CD4-positive, alpha-beta memory T cell (primary cell): Measurements from ENCODE around the gene DZIP1L. TPM values are rescaled to one million over a fixed set of nuclear protein-coding genes. Genes with fewer than 3 reads are reported as not detected.

Experiments
- CTCF ChIA-PET: fragments of 350-600 bp; sonication (Branson Sonifier 250); formaldehyde crosslinking; loops from one replicate; lab custom pipeline; 2021; ENCODE audit warnings: inconsistent platforms; ENCODE audit not compliant: partially characterized antibody; lab: Charles Lee
- POLR2A ChIA-PET: fragments of 350-600 bp; sonication (Branson Sonifier 250); formaldehyde crosslinking; loops from one replicate; lab custom pipeline; 2021; ENCODE audit not compliant: partially characterized antibody; lab: Charles Lee
- DNase-seq, 5 donors: peaks; one replicate each; pipeline versions ENCODE4 v3.0.0 to v3.0.0-alpha.2; 2020 to 2022; ENCODE audit warnings: mixed read lengths in 1 of 5
- H3K27ac ChIP-seq: one replicate; pipeline ENCODE4 v1.7.0; 2013; ENCODE audit warnings: low read depth, low read length
- H3K27me3 ChIP-seq: 2 replicates; pipeline ENCODE4 v1.7.0; 2013; ENCODE audit warnings: mild to moderate bottlenecking, low read length, moderate library complexity; ENCODE audit not compliant: insufficient read depth
- H3K36me3 ChIP-seq: 2 replicates; pipeline ENCODE4 v1.7.0; 2013; ENCODE audit warnings: mild to moderate bottlenecking, low read length, moderate library complexity; ENCODE audit not compliant: insufficient read depth
- H3K4me1 ChIP-seq: 2 replicates; pipeline ENCODE4 v1.7.0; 2013; ENCODE audit warnings: mild to moderate bottlenecking, low read length, moderate library complexity; ENCODE audit not compliant: insufficient read depth
- H3K4me3 ChIP-seq, 2 donors: one replicate each; pipeline ENCODE4 v1.7.0; 2013; ENCODE audit warnings: low read length in 2 of 2, mild to moderate bottlenecking in 1 of 2
- H3K9me3 ChIP-seq, 2 donors: one replicate each; pipeline ENCODE4 v1.7.0; 2013; ENCODE audit warnings: low read length in 2 of 2, control low read depth in 1 of 2; ENCODE audit not compliant: control insufficient read depth in 1 of 2
- H3K27ac Mint-ChIP-seq, 7 donors: one replicate each; pipeline ENCODE4 v1.8.0; 2020 to 2021; ENCODE audit warnings: mixed read lengths in 7 of 7, mild to moderate bottlenecking in 6 of 7, inconsistent platforms in 3 of 7, moderate library complexity in 3 of 7
- H3K27me3 Mint-ChIP-seq, 2 donors: one replicate each; pipeline ENCODE4 v1.8.0; 2020 to 2021; ENCODE audit warnings: mixed read lengths in 2 of 2
- H3K36me3 Mint-ChIP-seq, 2 donors: one replicate each; pipeline ENCODE4 v1.8.0; 2020 to 2021; ENCODE audit warnings: mixed read lengths in 2 of 2, inconsistent platforms in 1 of 2, mild to moderate bottlenecking in 1 of 2
- H3K4me1 Mint-ChIP-seq, 4 donors: one replicate each; pipeline ENCODE4 v1.8.0; 2020 to 2021; ENCODE audit warnings: mixed read lengths in 4 of 4, mild to moderate bottlenecking in 1 of 4
- H3K4me3 Mint-ChIP-seq, 8 donors: one replicate each; pipeline ENCODE4 v1.8.0; 2020 to 2021; ENCODE audit warnings: mixed read lengths in 8 of 8, mild to moderate bottlenecking in 7 of 8, moderate library complexity in 6 of 8, inconsistent platforms in 3 of 8
- H3K9me3 Mint-ChIP-seq, 8 donors: one replicate each; pipeline ENCODE4 v1.8.0; 2020 to 2021; ENCODE audit warnings: mixed read lengths in 8 of 8, mild to moderate bottlenecking in 5 of 8, inconsistent platforms in 3 of 8, moderate library complexity in 1 of 8
- intact Hi-C: fragments of 100-400 bp; cut with micrococcal nuclease; formaldehyde crosslinking; loops from one replicate; pipeline ENCODE4 v1.15.1; 2023
- polyA plus RNA-seq, 2 donors: library from polyadenylated mRNA; unstranded; fragments of 300-500 nt; fragmentation: Illumina TruSeq; gene quantifications; one replicate each; pipeline ENCODE4 v1.2.3, GENCODE V29; 2021
- total RNA-seq, 2 experiments: library from RNA; stranded (reverse); gene quantifications; one replicate each; pipeline ENCODE4 v1.2.3, GENCODE V29; 2021

DZIP1L gene
- total and polyA plus RNA-seq, 4 experiments from 2014 or later: not detected

DNA sequence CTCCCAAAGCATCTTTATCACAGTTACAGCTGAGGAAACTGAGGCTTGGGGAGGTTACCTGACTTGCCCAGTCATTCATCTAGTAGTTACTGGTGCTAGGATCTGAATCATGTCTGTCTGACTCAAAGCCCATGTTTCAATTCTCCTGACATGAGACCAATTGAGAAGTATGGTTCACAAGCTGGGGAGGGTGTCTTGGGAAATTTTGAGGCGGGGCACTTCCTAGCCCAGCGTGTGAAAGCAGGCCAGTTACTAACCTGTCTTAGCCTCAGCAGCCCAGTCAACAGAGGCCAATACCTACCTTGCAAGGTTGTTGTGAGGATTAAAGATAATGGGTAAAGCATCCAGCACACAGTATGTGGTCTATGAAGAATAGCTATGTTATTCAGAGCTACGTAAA, 68.5 kb downstream of the DZIP1L start:
- intact Hi-C loops: no loop called here
- no peak overlapping the region for H3K4me3 ChIP-seq
- Mint-ChIP-seq H3K9me3 (peaks cover 0 to 3% (median 0%) of the 10 kb centered on the region in 8 donors), H3K4me3 (no peak overlapping the region), H3K27me3 (peaks cover 3 to 17% of the 10 kb centered on the region in 2 donors), H3K27ac (no peak overlapping the region), H3K4me1 (no peaks in the 10 kb centered on the region), H3K36me3 (no peaks in the 10 kb centered on the region)
- H3K36me3 ChIP-seq: no peaks in the 10 kb centered on the region
- no peaks in the 10 kb centered on the region for H3K4me1 ChIP-seq
- H3K27ac ChIP-seq: no peak overlapping the region
- H3K27me3 ChIP-seq: no peaks in the 10 kb centered on the region
- POLR2A ChIA-PET: no interaction called here
- DNase-seq: no peak
- H3K9me3 ChIP-seq: no peaks in the 10 kb centered on the region
- CTCF ChIA-PET: interaction anchor here (1.1 kb wide), 1 partner anchor 25 kb away, joined by 3 read pairs; no protein-coding TSS in a partner anchor

DNA sequence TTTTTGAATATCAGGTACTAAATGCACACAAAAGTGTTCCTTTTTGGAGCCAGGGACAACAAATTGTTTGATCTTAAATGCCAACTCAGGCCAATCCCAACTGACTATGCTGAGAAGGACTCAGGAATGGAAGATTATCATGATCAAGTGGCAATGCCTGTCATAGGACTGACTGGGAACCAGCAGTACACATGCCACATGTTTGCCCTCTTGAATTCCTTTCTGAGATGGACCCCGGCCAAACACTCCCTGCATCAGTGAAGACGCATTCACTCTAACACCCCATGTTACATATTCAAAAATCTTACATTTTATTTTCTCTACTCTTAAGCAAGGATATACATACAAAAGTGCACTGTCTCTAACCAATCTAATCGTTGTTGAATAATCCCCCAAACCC, 69.3 kb downstream of the DZIP1L start:
- H3K4me1 ChIP-seq: no peaks in the 10 kb centered on the region
- no peaks in the 10 kb centered on the region for H3K27me3 ChIP-seq
- H3K9me3 ChIP-seq: no peaks in the 10 kb centered on the region
- Mint-ChIP-seq H3K9me3 (peaks cover 0 to 3% (median 0%) of the 10 kb centered on the region in 8 donors), H3K36me3 (no peaks in the 10 kb centered on the region), H3K4me1 (no peaks in the 10 kb centered on the region), H3K4me3 (no peak overlapping the region), H3K27me3 (peaks cover 3 to 17% of the 10 kb centered on the region in 2 donors), H3K27ac (no peak overlapping the region)
- DNase-seq: no peak
- H3K4me3 ChIP-seq: no peak overlapping the region
- intact Hi-C loops: no loop called here
- H3K36me3 ChIP-seq: no peaks in the 10 kb centered on the region
- CTCF ChIA-PET: no interaction called here
- no peak overlapping the region for H3K27ac ChIP-seq
- POLR2A ChIA-PET: no interaction called here

DNA sequence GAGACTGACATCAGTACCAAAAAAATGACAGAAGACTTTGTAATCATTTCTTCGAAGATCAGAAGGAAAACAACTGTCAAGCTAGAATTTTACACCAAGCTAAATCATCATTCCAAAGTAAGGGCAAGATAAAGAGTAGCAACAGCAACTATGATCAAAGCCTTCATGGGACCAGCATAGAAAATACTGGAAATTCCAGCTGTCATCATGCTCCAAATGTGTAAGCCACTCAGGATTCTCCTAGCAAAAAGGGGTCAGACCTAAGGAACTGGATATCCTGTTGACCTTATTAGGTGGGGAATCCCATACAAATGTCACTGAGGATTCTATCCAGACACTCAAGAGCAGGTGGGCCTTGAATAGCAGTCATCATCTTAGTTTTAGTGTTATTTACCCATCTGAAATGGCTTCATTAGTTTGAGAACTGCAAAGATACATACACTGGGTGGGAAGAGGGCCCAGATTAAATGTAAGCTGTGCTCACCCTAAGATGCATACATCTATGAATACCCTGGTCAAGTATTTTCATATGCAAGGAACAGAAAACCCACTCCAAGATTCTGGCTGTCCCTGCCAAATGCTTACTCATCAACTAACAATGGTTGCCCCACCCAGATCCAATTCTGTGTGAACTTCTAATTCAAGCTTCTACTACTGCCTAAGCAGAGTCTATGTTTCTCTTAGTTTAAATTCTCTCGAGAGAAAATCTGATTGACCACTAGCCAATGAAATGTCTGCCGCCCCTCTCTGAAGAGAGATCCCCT, 72.0 kb downstream of the DZIP1L start:
- Histone ChIP-seq H3K36me3 (no peaks in the 10 kb centered on the region), H3K27ac (no peak overlapping the region), H3K9me3 (no peaks in the 10 kb centered on the region), H3K4me3 (no peak overlapping the region), H3K4me1 (no peaks in the 10 kb centered on the region), H3K27me3 (no peaks in the 10 kb centered on the region)
- Mint-ChIP-seq H3K4me1 (no peaks in the 10 kb centered on the region), H3K4me3 (no peak overlapping the region), H3K27me3 (peaks cover 1 to 17% of the 10 kb centered on the region in 2 donors), H3K9me3 (peaks cover 0 to 3% (median 0%) of the 10 kb centered on the region in 8 donors), H3K27ac (no peak overlapping the region), H3K36me3 (no peaks in the 10 kb centered on the region)
- POLR2A ChIA-PET: no interaction called here
- CTCF ChIA-PET: interaction anchor here (1.1 kb wide), 1 partner anchor 10 kb away, joined by 3 read pairs; no protein-coding TSS in a partner anchor
- intact Hi-C loops: no loop called here
- DNase-seq: no peak

GRCh38 chr3:138042043-138042442, 73.4 kb downstream of the DZIP1L start:
- Mint-ChIP-seq H3K36me3 (no peaks in the 10 kb centered on the region), H3K27me3 (peaks cover 3 to 16% of the 10 kb centered on the region in 2 donors), H3K9me3 (peaks cover 0 to 3% (median 0%) of the 10 kb centered on the region in 8 donors), H3K4me1 (no peaks in the 10 kb centered on the region), H3K27ac (no peak overlapping the region), H3K4me3 (no peak overlapping the region)
- no peak overlapping the region for H3K27ac ChIP-seq
- intact Hi-C loops: no loop called here
- CTCF ChIA-PET: no interaction called here
- POLR2A ChIA-PET: no interaction called here
- H3K4me3 ChIP-seq: no peak overlapping the region
- H3K4me1 ChIP-seq: no peaks in the 10 kb centered on the region
- no peaks in the 10 kb centered on the region for H3K9me3 ChIP-seq
- no peaks in the 10 kb centered on the region for H3K36me3 ChIP-seq
- no peaks in the 10 kb centered on the region for H3K27me3 ChIP-seq
- DNase-seq: no peak

GRCh38 chr3:138038725-138039462, 76.5 kb downstream of the DZIP1L start:
- no peak for DNase-seq
- Histone ChIP-seq H3K27ac (no peak overlapping the region), H3K4me1 (no peaks in the 10 kb centered on the region), H3K4me3 (no peak overlapping the region), H3K36me3 (no peaks in the 10 kb centered on the region), H3K27me3 (no peaks in the 10 kb centered on the region), H3K9me3 (no peaks in the 10 kb centered on the region)
- ChIA-PET POLR2A (no interaction called here), CTCF (interaction anchor here (1.0 to 2.0 kb wide), 2 partner anchors 9 to 14 kb away, joined by 3 to 7 read pairs; no protein-coding TSS in a partner anchor)
- no peaks in the 10 kb centered on the region for H3K9me3 Mint-ChIP-seq
- H3K4me3 Mint-ChIP-seq: no peak overlapping the region
- H3K27me3 Mint-ChIP-seq: peaks cover 7 to 9% of the 10 kb centered on the region in 2 donors
- intact Hi-C loops: no loop called here
- no peak overlapping the region for H3K27ac Mint-ChIP-seq
- H3K4me1 Mint-ChIP-seq: no peaks in the 10 kb centered on the region
- no peaks in the 10 kb centered on the region for H3K36me3 Mint-ChIP-seq

DNA sequence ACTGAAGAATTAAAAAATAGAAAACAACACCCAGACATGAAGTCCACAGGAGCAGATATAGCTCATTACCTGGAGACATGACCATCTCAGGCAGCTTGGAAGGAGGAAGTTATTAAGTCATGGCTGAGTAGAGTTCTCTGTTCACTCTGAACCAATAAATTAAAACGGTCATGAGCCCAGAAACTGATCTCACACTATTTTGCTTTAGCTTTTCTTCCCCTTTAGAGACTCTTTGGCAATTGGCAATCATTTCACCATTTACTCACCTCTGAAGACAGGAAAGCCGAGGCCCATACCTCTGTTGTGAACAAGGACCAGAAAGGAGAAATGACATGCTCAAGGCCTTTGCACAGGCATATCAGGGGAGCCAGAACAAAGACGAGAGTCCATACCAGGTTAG, 78.8 kb downstream of the DZIP1L start:
- Histone ChIP-seq H3K9me3 (no peaks in the 10 kb centered on the region), H3K4me3 (no peak overlapping the region), H3K36me3 (no peaks in the 10 kb centered on the region), H3K27ac (no peak overlapping the region), H3K27me3 (no peaks in the 10 kb centered on the region), H3K4me1 (no peaks in the 10 kb centered on the region)
- Mint-ChIP-seq H3K4me1 (no peaks in the 10 kb centered on the region), H3K9me3 (no peaks in the 10 kb centered on the region), H3K4me3 (no peak overlapping the region), H3K27me3 (peaks cover 7% of the 10 kb centered on the region in 2 donors), H3K36me3 (no peaks in the 10 kb centered on the region), H3K27ac (no peak overlapping the region)
- no peak for DNase-seq
- POLR2A ChIA-PET: no interaction called here
- intact Hi-C loops: no loop called here
- CTCF ChIA-PET: interaction anchor here (1.7 kb wide), 1 partner anchor 9 kb away, joined by 5 read pairs; no protein-coding TSS in a partner anchor

DNA sequence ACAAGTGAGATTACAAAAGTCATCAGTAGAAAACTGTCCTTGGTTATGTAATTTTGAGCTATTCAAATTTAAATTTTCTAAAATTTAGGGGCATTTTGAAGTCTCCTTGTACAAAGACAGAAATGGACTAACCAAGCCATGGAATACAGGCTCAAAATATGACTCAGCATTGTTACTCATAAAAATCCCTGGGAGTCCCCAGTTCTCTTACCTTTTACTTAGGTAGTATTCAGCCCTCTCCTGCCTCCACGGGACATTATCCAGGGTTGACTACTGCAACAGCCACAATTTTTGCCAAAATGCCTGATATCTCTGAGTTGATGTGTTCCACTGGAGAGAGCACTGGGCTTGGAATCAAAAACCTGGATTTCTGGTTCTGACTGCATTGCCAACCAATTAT, 80.5 kb downstream of the DZIP1L start:
- CTCF ChIA-PET: no interaction called here
- Mint-ChIP-seq H3K4me3 (no peak overlapping the region), H3K36me3 (no peaks in the 10 kb centered on the region), H3K9me3 (no peaks in the 10 kb centered on the region), H3K27ac (no peak overlapping the region), H3K4me1 (no peaks in the 10 kb centered on the region), H3K27me3 (peaks cover 7 to 9% of the 10 kb centered on the region in 2 donors)
- H3K27ac ChIP-seq: no peak overlapping the region
- H3K36me3 ChIP-seq: no peaks in the 10 kb centered on the region
- no peak overlapping the region for H3K4me3 ChIP-seq
- no peaks in the 10 kb centered on the region for H3K27me3 ChIP-seq
- no peaks in the 10 kb centered on the region for H3K4me1 ChIP-seq
- DNase-seq: no peak
- no peaks in the 10 kb centered on the region for H3K9me3 ChIP-seq
- POLR2A ChIA-PET: no interaction called here
- intact Hi-C loops: no loop called here
